RWPE2 (cell line): ENCODE measurements around the gene EGFLAM.

ENCODE experiments used
- ATAC-seq: fragments of 200-7000 bp; cut with Tn5 transposase; 3 replicates; pipeline ENCODE4 v1.9.1; 2021; ENCODE audit warnings: low read depth
- DNase-seq: peaks from one replicate; pipeline ENCODE4 v3.0.0-alpha.2; 2020; ENCODE audit warnings: low spot score
- H3K27ac ChIP-seq: fragments of 450-650 bp; 2 replicates; pipeline ENCODE4 v1.5.1; 2017; ENCODE audit warnings: mild to moderate bottlenecking; ENCODE audit not compliant: poor library complexity, severe bottlenecking
- H3K27me3 ChIP-seq: fragments of 250-450 bp; sonication (Bioruptor Pico); 2 replicates; pipeline ENCODE4 v1.5.1; 2021; ENCODE audit warnings: mild to moderate bottlenecking, moderate library complexity; ENCODE audit not compliant: insufficient read depth, poor library complexity, severe bottlenecking
- H3K36me3 ChIP-seq: fragments of 250-450 bp; sonication (Bioruptor Pico); 2 replicates; pipeline ENCODE4 v1.5.1; 2020; ENCODE audit warnings: low read depth, mild to moderate bottlenecking, moderate library complexity
- H3K4me1 ChIP-seq: fragments of 250-450 bp; sonication (Bioruptor Pico); 2 replicates; pipeline ENCODE4 v1.5.1; 2021; ENCODE audit warnings: mild to moderate bottlenecking, moderate library complexity; ENCODE audit not compliant: insufficient read depth, poor library complexity, severe bottlenecking
- H3K4me3 ChIP-seq: fragments of 250-450 bp; sonication (Bioruptor Pico); 2 replicates; pipeline ENCODE4 v1.5.1; 2021; ENCODE audit warnings: mild to moderate bottlenecking, moderate library complexity; ENCODE audit not compliant: severe bottlenecking
- H3K9me3 ChIP-seq: fragments of 250-450 bp; sonication (Bioruptor Pico); 2 replicates; pipeline ENCODE4 v1.5.1; 2021; ENCODE audit warnings: mild to moderate bottlenecking, moderate library complexity; ENCODE audit not compliant: severe bottlenecking
- CTCF ChIP-seq: fragments of 450-650 bp; IDR thresholded peaks from one replicate; pipeline ENCODE4 v1.5.1; 2017; ENCODE audit warnings: mild to moderate bottlenecking, moderate library complexity; ENCODE audit not compliant: poor library complexity, severe bottlenecking

Gene EGFLAM

GRCh38 chr5:38241655-38242054, 16.7 kb upstream of the EGFLAM start:
- Histone ChIP-seq H3K9me3 (no peaks in the 10 kb centered on the region), H3K27ac (no peak overlapping the region), H3K4me3 (no peak overlapping the region), H3K4me1 (no peaks in the 10 kb centered on the region), H3K27me3 (peaks cover 66% of the 10 kb centered on the region), H3K36me3 (no peaks in the 10 kb centered on the region)
- no peak for TF ChIP-seq CTCF
- ATAC-seq (no peak), DNase-seq (no peak)

GRCh38 chr5:38245307-38245706, 13.1 kb upstream of the EGFLAM start:
- Histone ChIP-seq H3K9me3 (no peaks in the 10 kb centered on the region), H3K4me3 (no peak overlapping the region), H3K27me3 (peaks cover 86% of the 10 kb centered on the region), H3K36me3 (no peaks in the 10 kb centered on the region), H3K27ac (no peak overlapping the region), H3K4me1 (no peaks in the 10 kb centered on the region)
- DNase-seq (no peak), ATAC-seq (no peak)
- TF ChIP-seq CTCF: no peak

DNA sequence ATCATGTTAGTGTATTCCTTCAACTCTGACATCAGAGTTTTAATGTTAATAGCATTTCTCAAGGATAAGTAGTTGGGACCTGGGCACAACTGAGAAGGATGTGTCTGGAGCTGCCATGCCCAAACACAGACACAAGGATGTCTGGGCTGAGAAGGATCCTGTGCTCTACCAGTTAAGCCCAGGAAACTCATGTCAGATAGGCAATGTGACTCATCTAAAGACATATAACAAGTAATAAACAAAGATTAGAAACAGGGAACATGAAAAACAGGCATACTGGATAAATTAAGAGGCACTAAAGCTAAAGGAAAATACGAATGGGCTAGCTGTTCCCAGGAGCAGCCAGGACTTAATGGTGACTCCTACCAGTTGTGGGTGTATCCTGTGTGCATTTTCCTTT, 9.1 kb upstream of the EGFLAM start:
- no peak overlapping the region for H3K4me3 ChIP-seq
- no peaks in the 10 kb centered on the region for H3K36me3 ChIP-seq
- no peaks in the 10 kb centered on the region for H3K9me3 ChIP-seq
- no peak overlapping the region for H3K27ac ChIP-seq
- no peak for DNase-seq
- H3K4me1 ChIP-seq: no peaks in the 10 kb centered on the region
- TF ChIP-seq CTCF: no peak
- peaks cover 65% of the 10 kb centered on the region for H3K27me3 ChIP-seq
- no peak for ATAC-seq

DNA sequence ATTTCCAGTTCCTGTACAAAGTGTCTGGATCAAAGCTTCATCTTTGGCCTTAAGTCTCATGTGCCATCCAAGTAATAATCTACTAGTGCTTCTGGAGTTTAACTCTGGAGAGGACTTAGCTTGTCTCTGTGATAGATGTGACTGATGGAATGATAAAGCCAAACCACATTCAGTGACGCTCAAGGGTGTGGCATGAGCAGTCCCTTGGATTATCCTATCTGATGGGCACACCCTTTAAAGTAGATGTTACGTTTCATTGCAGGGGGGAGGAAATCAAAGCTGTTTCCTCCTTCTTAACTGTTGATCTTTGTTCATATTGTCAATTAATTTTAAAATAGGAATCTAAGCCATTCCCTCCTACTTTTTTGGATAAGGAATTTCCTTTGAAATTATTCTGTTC, 8.5 kb upstream of the EGFLAM start:
- DNase-seq: no peak
- Histone ChIP-seq H3K4me1 (no peaks in the 10 kb centered on the region), H3K4me3 (no peak overlapping the region), H3K9me3 (no peaks in the 10 kb centered on the region), H3K27ac (no peak overlapping the region), H3K27me3 (peaks cover 65% of the 10 kb centered on the region), H3K36me3 (no peaks in the 10 kb centered on the region)
- no peak for ATAC-seq
- no peak for TF ChIP-seq CTCF

DNA sequence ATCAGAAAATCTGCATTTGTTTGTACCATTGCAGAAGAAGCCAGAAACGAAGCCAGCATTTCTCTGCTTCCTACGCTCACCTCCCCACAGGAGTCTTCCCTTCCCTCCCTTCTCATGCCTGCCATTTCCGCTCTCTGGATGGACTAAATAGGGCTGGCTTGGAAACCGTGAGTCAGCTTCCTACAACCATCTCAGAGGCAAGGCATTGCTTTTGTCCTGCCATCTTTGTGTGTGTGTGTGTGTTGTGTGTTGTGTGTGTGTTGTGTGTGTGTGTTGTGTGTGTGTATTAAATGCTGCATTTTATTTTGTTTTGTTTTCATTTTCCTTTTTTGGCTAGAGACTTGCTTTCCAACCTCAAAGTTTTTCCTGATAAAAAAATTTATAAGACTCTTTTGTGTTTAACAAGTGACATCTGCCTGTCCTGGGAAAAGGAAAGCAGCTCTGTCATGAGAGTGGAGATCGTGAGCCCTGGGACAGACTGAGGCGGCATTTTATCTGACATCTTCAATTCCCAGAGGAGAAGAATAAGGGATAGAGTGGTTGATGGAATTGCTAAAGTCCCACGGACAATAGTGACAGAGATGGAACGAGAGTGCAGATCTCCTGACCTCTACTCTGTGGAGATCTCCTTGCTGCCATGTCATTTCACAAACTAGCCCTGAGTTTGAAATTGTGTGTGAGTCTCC, 7.5 kb upstream of the EGFLAM start:
- Histone ChIP-seq H3K4me1 (no peaks in the 10 kb centered on the region), H3K27me3 (peaks cover 65% of the 10 kb centered on the region), H3K27ac (no peak overlapping the region), H3K4me3 (no peak overlapping the region), H3K36me3 (no peaks in the 10 kb centered on the region), H3K9me3 (no peaks in the 10 kb centered on the region)
- ATAC-seq (no peak), DNase-seq (no peak)
- TF ChIP-seq CTCF: no peak
